HEK293T (cell line): Measurements from ENCODE around the gene LILRB5.
"Not testable (repeated sequence)": the region's sequence is repeated elsewhere in the genome, so short reads cannot be mapped to it uniquely, and the experiment has no call there.

ENCODE experiments used
- HDGF ChIP-seq: fragments of 450-650 bp; IDR thresholded peaks from 2 replicates; pipeline ENCODE4 v1.6.1; 2017; ENCODE audit warnings: antibody characterized with exemption, borderline replicate concordance
- SP1 ChIP-seq: fragments of 450-650 bp; IDR thresholded peaks from 2 replicates; pipeline ENCODE4 v1.6.1; 2017

GRCh38 chr19:54214217-54214616 lies 42.9 kb downstream of the LILRB5 start:
- TF ChIP-seq HDGF, SP1: not testable (repeated sequence)
